Measurements from ENCODE around the gene RAB7A.
"Not testable (repeated sequence)": the region's sequence is repeated elsewhere in the genome, so short reads cannot be mapped to it uniquely, and the experiment has no call there.

RAB7A gene

GRCh38 chr3:128760042-128760441 is 34.1 kb downstream of the RAB7A start:
- no peak for DNase-seq (ENCODE audit: low read depth)

GRCh38 chr3:128760881-128761280 is 34.9 kb downstream of the RAB7A start:
- DNase-seq (ENCODE audit: low read depth), result no peak

GRCh38 chr3:128761392-128761791 is 35.4 kb downstream of the RAB7A start:
- DNase-seq (ENCODE audit: low read depth), result no peak

- DNase-seq (ENCODE audit: low read depth), result no peak
These were observed 38.0 kb downstream of the RAB7A start for GRCh38 chr3:128763967-128764366.

- DNase-seq (ENCODE audit: low read depth), result no peak
These were observed 38.9 kb downstream of the RAB7A start for GRCh38 chr3:128764863-128765262.

- DNase-seq (ENCODE audit: low read depth), result no peak
These were observed 41.2 kb downstream of the RAB7A start for GRCh38 chr3:128767094-128767750.

GRCh38 chr3:128768471-128768870 is 42.5 kb downstream of the RAB7A start:
- no peak for DNase-seq (ENCODE audit: low read depth)

- no peak for DNase-seq (ENCODE audit: low read depth)
These were observed 44.4 kb downstream of the RAB7A start for GRCh38 chr3:128770387-128770786.

- not testable (repeated sequence) for DNase-seq (ENCODE audit: low read depth)
These were observed 47.2 kb downstream of the RAB7A start for GRCh38 chr3:128773189-128773588.

- DNase-seq (ENCODE audit: low read depth), result not testable (repeated sequence)
These were observed 47.6 kb downstream of the RAB7A start for GRCh38 chr3:128773592-128773991.

- no peak for DNase-seq (ENCODE audit: low read depth)
These were observed 49.3 kb downstream of the RAB7A start for GRCh38 chr3:128775241-128775640.

- no peak for DNase-seq (ENCODE audit: low read depth)
These were observed 50.0 kb downstream of the RAB7A start for GRCh38 chr3:128775906-128776542.

- DNase-seq (ENCODE audit: low read depth), result no peak
These were observed 54.3 kb downstream of the RAB7A start for GRCh38 chr3:128780101-128780837.

- DNase-seq (ENCODE audit: low read depth), result no peak
These were observed 55.2 kb downstream of the RAB7A start for GRCh38 chr3:128781164-128781563.

- DNase-seq (ENCODE audit: low read depth), result no peak
These were observed 56.5 kb downstream of the RAB7A start for GRCh38 chr3:128782282-128783146.

- DNase-seq (ENCODE audit: low read depth), result no peak
These were observed 57.8 kb downstream of the RAB7A start for GRCh38 chr3:128783774-128784173.

GRCh38 chr3:128784232-128784631 is 58.2 kb downstream of the RAB7A start:
- no peak for DNase-seq (ENCODE audit: low read depth)

- DNase-seq (ENCODE audit: low read depth), result no peak
These were observed 58.9 kb downstream of the RAB7A start for GRCh38 chr3:128784843-128785242.

- no peak for DNase-seq (ENCODE audit: low read depth)
These were observed 60.5 kb downstream of the RAB7A start for GRCh38 chr3:128786434-128787020.

GRCh38 chr3:128787256-128788253 is 61.6 kb downstream of the RAB7A start:
- peak; percentile 17 for DNase-seq (ENCODE audit: low read depth)

Data from HS-27A (cell line).